NCI-H82 treated with DMSO at 0.1 percent for 48 hours (cell line): ENCODE results near the gene DPM2.

ENCODE experiments used
- DNase-seq: peaks from one replicate; lab custom pipeline; 2025; ENCODE audit not compliant: unreplicated experiment; lab: John Stamatoyannopoulos, UW

DPM2 gene

DNA sequence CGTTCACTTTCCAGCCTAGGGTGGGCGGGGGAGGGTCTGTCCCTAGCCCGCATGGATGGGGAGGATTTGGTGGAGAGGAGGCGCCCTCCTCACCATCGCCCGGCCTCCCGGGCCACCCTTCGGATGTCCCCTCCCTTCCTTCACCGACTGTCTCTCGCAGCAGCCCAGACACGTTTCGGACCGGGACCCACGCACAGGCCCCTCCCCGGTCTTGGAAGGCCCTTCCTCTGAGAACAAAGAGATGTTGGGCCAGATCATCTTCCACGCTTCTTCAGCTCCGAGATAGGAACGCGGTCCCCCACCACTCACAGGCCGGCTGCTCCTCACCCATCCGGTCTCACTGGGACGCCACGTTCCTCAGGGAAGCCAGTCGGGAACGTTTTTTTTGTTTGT lies 640 bp upstream of the DPM2 start:
- no peak for DNase-seq

DNA sequence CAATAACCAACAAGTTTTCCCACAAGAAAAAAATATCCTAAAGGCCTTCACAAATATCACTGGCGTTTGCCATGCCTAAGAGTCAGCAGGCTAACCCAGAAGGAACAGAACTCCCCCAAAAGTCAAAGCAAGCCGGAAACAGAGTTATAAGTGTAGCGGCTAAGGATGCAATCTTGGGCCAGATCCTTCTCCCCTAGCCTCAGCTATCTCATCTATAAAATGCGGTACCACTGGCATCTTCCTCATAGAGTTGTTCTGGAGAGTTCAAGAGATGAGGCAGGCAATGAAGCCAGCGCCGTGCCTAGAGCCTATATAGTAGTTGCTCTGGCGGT lies 632 bp downstream of the DPM2 start:
- no peak for DNase-seq

DNA sequence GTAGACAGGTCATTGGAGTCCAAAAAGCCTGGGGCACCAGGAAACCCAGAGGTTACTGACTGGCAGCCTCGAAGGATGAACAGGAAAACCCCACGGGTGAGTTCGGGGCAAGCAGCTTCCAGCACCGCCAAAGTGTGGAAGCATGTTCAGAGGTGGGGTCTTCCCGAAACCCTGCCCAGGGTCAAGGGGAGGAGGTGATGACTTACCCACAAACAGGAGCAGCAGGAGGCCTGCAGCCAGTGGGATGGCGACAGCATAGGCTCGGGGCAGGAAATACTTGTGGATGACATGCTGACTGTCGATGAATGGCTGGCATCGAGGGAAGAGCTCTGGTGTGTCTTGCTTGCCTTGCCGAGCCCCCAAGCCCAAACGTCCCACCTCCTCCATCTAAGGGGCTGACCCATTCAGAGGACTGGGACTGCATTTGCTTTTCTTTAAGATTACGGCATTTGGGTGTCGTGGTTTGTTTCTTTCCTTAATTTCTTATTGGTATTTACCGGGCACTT lies 1.3 kb downstream of the DPM2 start:
- no peak for DNase-seq

DNA sequence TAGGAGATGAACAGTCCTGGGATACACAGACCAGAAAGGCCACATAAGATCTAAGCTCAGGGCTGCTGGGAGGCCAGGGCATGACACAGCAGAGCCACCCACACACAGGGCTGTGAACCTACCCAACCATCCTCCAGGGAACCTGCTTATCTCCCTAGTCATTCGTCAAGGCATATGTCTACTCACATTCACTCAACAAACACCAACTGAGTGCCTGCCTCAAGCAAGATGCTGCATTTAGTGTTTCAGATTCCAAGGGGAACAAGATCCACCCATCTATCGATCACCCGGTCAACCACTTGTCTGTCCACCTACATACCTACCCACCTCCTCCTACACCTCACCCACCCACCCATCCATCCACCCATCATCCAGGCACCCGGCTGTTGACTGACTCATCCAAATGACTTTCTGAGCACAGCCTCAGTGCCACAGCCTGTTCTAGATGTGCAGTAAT lies 1.9 kb downstream of the DPM2 start:
- no peak for DNase-seq

DNA sequence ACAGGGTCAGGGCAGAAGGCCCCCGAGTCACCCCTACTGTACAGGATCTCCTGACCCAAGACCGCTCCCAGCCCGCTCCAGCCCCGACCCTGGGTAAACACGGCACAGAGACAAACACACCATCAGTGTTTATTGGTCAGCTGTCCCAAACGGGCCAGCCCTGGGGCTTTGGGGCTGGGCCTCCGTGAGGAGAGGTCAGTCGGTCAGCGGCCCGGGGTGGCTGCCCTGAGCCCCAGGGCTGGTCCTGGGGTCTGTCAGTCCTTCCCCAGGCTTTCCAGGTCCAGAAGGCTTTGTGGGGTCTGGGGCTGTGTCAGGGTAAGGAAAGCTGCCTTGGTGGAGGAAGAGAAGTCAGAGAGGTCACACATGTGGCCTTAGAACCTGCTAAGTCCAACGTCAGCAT lies 2.7 kb downstream of the DPM2 start:
- DNase-seq, result no peak

DNA sequence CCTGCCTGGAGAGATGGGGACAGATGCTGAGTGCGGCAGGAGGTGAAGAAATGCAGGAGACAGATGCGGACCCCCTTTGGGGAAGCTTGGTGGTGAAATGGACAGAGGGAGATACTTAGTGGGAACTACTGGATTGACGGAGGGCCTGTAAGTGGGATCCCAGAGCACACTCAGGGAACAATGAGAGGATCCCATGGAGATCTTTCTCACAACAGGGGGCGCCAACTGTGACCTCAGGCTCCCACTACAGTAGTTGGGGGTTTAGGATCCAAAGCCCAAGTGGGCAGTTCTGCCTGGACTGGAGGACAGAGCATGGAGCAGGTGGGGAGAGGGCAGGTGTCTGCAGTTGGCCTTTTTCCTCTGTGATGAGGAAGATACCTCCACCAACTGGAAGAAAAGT lies 3.4 kb downstream of the DPM2 start:
- no peak for DNase-seq

DNA sequence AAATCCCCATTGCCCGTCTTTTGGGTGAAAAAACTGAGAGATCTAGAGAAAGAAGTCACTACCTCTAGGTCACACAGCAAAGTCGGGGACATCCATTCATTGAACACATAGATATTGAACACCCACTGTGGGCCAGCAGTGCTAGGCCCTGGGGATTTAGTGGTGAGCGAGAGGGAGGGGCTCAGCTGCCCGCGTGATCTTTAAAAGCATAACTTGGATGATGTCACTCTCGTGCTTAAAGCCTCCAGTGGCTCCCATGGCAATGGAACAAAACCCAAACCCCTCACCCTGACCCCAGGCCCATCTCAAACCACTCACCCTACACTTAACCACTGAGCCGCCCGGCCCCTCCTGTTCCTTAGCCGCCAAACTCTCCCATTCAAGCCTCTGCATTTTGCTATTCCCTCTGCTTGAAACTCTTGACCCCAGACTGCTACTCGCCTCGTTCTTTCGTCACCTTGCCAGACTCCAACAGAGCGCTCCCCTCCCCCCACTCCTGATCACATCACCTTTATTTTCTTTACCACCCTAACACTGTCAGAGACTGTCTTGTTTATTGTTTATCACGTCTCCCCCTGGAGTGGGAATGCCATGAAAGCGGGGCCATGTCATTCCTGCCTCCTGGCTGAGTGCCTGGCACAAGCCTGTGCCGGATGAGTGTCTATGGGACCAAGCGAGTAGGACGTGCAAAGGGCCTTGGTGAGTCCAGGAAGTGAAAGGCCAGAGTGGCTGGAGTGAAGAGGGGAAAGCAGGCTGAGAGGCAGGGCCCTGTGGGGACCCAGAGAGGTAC lies 6.4 kb downstream of the DPM2 start:
- DNase-seq, result no peak

DNA sequence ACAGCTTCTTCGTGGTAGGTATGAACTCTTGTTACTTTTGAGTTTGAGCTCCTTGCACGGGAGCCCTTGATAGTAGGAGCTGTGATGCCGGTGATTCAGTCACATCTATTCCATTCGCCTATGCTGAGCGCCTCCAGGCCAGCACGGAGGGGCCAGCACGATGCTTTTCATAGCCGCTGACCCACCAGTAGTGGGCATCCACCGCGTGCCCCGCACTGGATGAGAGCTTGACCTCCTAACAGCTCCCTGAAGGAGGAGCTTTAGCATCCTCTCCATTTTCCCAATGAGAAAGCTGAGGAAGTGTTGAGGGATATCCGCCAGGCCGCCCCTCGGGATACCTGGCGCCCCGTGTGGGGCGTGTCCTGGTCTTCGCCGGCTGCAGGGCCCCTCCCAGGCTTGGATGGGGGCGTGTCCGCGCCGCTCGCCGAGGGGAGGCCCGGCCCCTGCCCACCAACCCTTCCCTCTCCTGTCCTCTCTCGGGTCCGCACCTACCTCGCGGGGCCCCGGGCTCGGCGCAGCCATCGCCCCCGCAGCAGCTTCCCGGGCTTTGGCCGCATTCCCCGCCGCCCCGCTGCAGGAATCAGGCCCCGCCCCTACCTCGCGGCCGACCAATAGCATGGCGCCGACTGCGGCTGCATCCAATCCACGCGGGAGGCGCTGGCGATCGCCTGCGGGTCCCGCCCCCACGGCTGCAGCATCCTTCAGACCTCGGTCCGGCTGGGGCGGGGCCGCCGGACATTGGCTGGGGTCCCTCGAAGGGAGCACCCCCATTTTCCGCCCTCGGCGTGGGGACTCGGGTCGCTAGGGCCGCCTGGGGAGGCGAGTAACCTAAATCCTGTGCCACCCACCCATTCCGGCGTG lies 7.2 kb downstream of the DPM2 start, which contains the start of gene PIP5KL1:
TSS of gene PIP5KL1 (minus strand) at position 547 of the 861 bp plus-strand sequence. CDS start at position 522, 25 bp downstream.
- peak; percentile 14 for DNase-seq

DNA sequence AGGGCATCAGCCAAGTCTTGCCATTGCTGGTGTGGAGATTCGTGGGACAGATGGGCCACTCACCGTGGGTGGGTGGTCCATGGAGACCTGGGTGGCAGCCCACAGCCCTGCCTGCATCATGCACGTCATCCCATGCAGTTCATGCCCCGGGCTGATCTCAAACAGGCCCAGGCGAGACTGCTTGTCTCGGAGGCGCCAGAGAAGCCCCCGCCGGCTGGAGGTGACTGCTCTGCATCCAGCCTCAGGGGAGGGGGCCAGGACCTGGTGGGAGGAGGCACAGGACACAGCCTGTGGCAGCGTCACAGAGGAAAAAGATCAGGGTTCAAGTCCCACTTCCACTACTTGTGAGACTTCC lies 8.1 kb downstream of the DPM2 start:
- DNase-seq, result no peak

DNA sequence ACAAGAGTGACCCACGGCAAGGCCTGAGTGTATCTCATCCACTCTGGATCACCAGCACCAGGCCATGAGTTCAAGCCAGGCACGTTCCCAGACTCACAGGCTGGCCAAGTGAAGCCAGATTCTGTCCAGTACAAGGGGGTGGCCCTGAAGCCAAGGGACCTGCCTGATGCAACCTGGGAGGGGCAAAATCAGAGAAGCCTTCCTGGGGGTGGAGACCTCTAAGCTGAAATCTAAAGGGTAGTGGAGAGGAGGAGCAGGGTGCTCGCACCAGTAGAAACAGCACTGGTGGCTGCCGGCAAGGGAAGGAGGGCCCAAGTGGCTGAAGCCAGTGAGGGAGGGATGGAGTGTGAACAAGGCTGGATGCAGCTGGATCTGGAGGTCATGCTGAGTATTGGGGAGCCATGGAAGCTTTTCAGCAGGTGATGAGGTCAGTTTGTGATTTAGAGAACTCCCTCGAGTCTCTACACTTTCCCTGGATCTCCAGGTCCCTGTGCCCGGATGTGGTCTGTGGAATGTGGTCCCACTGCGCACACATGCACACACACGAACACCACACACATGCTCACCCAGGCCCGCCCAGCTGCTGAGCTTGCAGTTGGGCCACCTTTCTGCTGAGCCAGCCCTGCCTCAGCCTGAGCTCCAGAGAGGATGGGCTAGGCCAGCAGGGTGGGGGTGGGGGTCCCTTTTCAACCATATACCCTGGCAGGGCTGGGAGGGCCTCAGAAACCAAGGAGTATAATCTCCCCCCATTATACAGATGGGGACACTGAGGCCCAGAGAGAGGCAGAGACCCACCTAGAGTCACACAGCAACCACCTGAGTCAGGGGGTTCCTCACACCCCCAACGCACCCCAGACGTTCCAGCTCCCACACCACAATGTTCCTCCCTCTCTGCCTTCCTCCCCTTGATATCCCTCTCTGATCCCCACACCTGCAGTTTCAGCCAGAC lies 8.7 kb downstream of the DPM2 start:
- no peak for DNase-seq

DNA sequence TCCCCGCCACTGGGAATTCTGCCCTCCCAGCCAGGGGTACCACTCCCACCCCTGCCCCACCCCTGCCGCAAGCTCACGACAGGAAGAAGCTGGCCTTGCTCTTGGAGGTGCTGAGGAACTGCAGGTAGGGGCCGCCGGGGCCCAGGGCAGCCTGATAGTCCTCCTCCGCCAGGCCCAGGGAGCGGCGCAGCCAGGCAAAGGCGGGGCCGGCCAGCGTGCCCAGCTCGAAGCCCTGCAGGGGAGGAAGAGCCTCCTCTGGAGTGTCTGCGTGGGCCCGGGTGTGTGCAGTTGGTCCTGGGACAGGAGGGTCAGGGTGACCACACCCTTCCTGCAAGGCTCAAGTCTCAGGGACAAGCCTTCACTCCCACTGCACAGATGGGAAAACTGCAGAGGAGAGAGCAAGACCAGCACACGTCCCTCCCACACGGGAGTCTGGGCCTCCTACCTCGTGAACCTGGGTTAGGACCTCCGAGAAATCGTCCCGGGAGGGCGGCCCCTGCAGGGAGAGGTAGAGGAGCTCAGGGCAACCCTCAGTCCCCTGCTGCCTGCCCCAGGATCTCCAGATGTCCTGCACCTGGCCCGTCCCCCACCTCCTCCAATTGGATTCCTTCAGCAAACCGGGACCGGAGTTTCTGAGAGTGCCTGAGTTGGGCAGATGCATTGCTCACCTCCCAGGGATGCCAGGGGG lies 9.5 kb downstream of the DPM2 start:
- DNase-seq, result no peak

DNA sequence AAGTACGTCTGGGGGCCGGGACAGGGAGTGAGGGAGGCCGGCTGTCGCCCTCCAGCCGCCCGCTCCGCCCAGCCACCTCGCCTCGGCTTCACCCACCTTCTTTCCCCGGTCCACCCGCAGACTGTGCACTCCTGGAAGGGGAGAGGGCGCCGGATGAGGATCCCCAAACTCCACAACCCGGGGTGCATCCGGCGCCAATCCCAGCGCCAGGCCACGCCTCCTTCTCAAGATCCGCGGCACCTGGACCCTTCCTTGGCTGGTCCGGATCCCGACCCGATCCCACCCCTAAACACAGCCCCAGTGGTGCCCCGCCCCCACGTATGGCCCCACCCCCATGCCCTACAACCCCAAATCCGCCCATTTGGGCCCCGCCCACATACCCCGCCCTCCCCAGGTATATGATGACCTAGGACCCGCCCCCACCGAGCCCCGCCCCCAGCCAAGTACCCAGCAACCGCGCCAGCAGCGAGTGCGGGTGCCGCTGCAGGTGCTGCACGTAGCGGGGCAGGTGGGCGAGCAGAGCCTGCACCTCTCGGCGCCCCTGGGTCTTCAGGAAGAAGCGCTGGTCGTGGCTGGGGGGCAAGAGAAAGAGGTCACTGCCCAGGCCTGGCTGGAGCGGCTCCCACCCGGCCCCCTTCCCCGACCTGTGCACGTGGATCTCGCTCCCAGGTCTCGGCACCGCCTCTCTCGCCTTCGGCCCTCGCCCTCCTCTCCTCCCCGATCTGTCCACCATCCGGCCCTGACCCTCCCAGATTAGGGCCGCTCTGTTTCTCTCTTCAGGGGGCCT lies 10.3 kb downstream of the DPM2 start:
- DNase-seq, result no peak

DNA sequence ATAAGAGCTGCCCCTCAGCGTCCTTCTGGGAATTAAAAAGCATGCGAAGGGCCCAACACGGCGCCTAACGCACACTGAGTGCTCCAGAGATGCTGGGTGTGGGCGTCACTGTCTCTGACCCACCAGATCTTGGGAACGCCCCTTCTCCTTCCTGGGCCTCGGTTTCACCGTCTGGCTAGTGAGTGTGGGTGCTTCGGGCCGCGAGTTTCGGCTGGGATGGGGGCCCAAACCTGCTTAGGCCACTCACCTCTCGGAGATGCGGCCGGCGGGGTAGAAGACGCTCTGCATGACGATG lies 10.8 kb downstream of the DPM2 start:
- no peak for DNase-seq

DNA sequence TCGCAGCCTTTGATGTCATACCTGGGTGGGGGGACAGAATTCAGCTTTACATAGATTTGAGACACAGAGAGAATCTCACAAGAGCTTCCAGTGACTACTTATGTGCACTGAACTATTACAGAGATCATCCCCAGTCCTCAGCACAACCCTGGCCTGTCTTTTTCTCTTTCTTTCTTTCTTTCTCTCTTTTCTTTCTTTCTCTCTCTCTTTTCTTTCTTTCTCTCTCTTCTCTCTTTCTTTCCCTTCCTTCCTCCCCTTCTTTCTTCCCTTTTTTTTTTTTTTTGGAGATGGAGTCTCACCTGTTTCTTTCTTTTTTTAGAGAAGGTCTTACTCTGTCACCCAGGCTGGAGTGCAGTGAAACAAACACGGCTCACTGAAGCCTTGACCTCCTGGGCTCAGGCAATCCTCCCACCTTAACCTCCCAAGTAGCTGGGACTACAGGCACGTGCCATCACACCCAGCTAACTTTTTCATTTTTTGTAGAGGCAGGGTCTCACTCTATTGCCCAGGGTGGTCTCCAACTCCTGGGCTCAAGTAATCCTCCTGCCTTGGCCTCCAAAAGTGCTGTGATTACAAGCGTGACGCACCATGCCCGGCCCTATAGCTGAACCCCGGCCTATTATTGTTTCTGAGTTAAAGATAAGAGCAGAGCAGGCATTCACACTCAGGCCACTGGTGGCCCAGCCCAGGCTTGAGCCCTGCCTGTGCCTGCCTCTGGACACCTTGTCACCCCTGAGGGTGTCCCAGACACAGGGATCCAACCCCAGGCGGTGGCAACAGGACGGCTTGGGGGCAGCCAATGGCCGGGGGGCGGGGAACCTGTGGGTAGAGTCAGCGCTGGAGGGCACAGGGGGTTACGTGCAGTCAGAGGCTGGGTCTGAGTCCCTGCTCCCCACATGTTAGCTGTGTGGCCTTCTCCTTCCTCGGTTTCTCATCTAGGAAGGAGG lies 11.4 kb downstream of the DPM2 start:
- no peak for DNase-seq

DNA sequence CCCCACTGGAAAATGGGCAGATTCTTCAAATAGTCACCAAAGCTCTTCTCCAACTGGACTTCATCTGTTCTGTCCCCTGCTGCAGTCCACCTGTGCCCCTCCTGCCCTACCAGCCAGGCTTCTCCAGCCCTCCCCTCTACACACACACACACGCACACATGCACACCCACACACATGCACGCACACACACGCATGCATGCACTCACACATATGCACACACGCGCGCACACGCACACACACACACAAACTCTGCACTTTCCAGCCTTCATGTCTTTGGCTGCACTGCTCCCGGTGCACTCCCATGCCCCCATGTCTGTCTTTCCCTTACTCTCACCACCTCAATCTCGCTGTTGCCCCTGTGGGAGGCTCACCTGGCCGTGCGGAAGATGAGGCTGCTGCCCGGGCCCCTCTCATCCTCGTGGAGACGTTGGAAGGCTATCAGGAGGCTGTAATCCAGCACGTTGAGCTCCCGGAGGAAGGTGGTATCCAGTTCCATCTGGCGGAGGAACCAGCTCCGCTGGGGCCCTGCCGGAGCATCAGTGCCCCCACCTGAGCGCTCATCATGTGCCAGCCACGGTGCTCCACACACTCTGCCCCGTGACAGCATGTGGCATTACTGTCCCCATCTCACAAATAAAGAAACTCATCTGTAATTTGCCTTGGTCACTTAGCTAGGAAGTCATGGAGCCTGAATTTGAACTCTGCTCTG lies 12.8 kb downstream of the DPM2 start:
- no peak for DNase-seq

DNA sequence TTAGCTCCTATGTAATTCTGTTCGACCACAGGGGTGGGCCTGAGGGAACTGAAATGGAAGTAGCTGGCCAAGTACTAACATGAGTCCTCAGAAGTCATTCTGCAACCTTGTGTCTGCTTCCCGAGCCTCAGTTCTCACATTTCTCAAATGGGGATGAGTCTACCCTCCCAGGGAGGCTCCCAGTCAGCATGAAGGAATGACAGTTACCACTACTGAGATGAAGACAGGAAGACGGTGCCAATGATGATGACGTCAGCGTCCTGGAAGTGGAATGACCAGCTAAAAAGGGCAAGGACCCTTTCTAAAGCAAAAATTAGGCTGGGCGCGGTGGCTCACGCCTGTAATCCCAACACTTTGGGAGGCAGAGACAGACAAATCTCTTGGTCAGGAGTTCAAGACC lies 13.9 kb downstream of the DPM2 start:
- DNase-seq, result no peak

DNA sequence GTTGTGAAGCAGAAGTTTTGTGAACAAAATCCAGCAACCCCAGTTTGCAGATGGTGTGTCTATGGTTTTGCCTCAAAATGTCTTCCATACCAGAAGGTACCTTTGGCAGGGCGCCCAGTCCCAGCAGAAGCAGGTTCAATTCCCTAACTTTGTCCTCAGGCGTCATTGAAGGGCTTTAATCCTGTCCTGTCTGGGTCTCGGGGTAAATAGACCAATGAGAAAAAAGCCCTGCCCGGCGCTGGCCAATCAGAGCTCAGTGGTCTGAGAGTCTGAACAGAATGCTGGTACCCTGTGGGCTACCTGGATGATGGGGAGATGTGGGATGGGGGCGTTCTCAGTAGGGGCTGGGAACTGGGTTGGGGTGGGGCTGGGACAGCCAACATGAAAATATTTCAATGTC lies 14.6 kb downstream of the DPM2 start:
- no peak for DNase-seq

DNA sequence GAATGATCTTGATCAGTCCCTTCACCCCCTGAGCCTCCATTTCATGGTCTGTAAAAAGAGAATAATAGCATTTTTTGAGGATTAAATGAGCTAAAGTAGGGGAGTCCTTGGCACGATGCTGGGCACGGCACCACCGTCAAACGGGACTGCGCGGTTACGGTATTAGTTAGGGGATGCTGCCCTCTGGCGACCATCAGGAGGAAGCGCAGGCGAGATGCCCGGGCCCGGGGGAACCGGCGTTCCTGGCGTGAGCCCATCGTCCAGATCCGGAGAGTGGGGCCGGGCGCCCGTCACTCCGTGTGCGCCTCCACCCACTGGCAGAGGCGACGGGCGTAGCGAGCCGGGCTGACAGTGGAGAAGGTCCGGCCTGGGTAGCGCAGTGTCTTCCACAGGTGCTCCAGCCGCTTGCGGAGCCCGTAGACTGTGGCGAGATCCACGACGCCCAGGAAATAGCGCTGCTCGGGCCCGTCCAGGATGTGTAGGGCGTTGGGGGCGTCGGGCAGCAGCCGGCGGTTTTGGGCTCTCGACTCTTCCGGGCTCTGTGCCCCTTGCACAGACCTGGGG lies 16.0 kb downstream of the DPM2 start:
- no peak for DNase-seq
